IMR-90 (cell line): ENCODE data around the gene PLPP4. TPM values are rescaled to one million over a fixed set of nuclear protein-coding genes. Genes with fewer than 3 reads are reported as not detected.

Experiments
- ATAC-seq: fragments of 200-7000 bp; cut with Tn5 transposase; 2 replicates; pipeline ENCODE4 v1.9.1; 2020; ENCODE audit warnings: low read depth, mild to moderate bottlenecking, moderate library complexity
- BruUV-seq: library from RNA; stranded (reverse); fragments of 400-500 nt; replicated peaks from 2 replicates; lab custom pipeline; 2021; lab: Mats Ljungman, UMichigan
- CTCF ChIA-PET: fragments of 300-600 bp; formaldehyde crosslinking; extraction: SDS; loops from one replicate; lab custom pipeline; 2021; ENCODE audit warnings: antibody characterized with exemption; lab: Yijun Ruan, JAX
- POLR2A ChIA-PET: fragments of 300-600 bp; sonication (Branson Sonifier 250); formaldehyde crosslinking; loops from one replicate; lab custom pipeline; 2022; ENCODE audit warnings: antibody characterized with exemption; ENCODE audit not compliant: unreplicated experiment; lab: Charles Lee
- DNase-seq: peaks from one replicate; pipeline ENCODE4 v3.0.0; 2013
- H2AFZ ChIP-seq: replicated peaks from 2 replicates; pipeline ENCODE3; 2013; ENCODE audit warnings: low read length, mild to moderate bottlenecking; ENCODE audit not compliant: poor library complexity
- H2AK5ac ChIP-seq: 2 replicates; pipeline ENCODE4 v1.6.1; 2013; ENCODE audit warnings: low read depth, low read length, inconsistent platforms
- H2AK9ac ChIP-seq: replicated peaks from 2 replicates; pipeline ENCODE3; 2013; ENCODE audit warnings: mild to moderate bottlenecking, low read depth, low read length, moderate library complexity; ENCODE audit not compliant: poor library complexity
- H2BK120ac ChIP-seq: 2 replicates; pipeline ENCODE4 v1.6.1; 2013; ENCODE audit warnings: low read depth, low read length, inconsistent platforms
- H2BK15ac ChIP-seq: 3 replicates; pipeline ENCODE4 v1.6.1; 2013; ENCODE audit warnings: low read depth, low read length, inconsistent platforms
- H2BK20ac ChIP-seq: 2 replicates; pipeline ENCODE4 v1.6.1; 2013; ENCODE audit warnings: low read depth, mild to moderate bottlenecking, inconsistent platforms, low read length, moderate library complexity
- H2BK5ac ChIP-seq: 2 replicates; pipeline ENCODE4 v1.6.1; 2013; ENCODE audit warnings: mild to moderate bottlenecking, low read depth, low read length, inconsistent platforms; ENCODE audit not compliant: poor library complexity, severe bottlenecking
- H3K14ac ChIP-seq: replicated peaks from 2 replicates; pipeline ENCODE4 v1.6.1; 2013; ENCODE audit warnings: low read depth, low read length, inconsistent platforms
- H3K18ac ChIP-seq: 2 replicates; pipeline ENCODE4 v1.6.1; 2013; ENCODE audit warnings: low read depth, low read length, control low read depth
- H3K23ac ChIP-seq: 2 replicates; pipeline ENCODE4 v1.6.1; 2013; ENCODE audit warnings: low read depth, low read length, inconsistent platforms
- H3K27ac ChIP-seq: 2 replicates; pipeline ENCODE4 v1.5.1; 2013; ENCODE audit warnings: mild to moderate bottlenecking, control low read depth, low read length; ENCODE audit not compliant: insufficient read depth
- H3K27me3 ChIP-seq: 2 replicates; pipeline ENCODE4 v1.6.1; 2013; ENCODE audit warnings: low read length; ENCODE audit not compliant: control insufficient read depth, insufficient read depth
- H3K36me3 ChIP-seq: 2 replicates; pipeline ENCODE4 v1.6.1; 2013; ENCODE audit warnings: low read length, mixed read lengths; ENCODE audit not compliant: control insufficient read depth, insufficient read depth
- H3K4ac ChIP-seq: 2 replicates; pipeline ENCODE4 v1.6.1; 2013; ENCODE audit warnings: low read depth, low read length, inconsistent platforms
- H3K4me1 ChIP-seq: 2 replicates; pipeline ENCODE4 v1.6.1; 2013; ENCODE audit warnings: low read length, mixed read lengths; ENCODE audit not compliant: control insufficient read depth, insufficient read depth
- H3K4me2 ChIP-seq: 2 replicates; pipeline ENCODE4 v1.6.1; 2013; ENCODE audit warnings: low read depth, mild to moderate bottlenecking, control low read depth, low read length, moderate library complexity
- H3K4me3 ChIP-seq: 2 replicates; pipeline ENCODE4 v1.5.1; 2013; ENCODE audit warnings: low read depth, mild to moderate bottlenecking, control low read depth, low read length, moderate library complexity; ENCODE audit not compliant: insufficient read depth
- H3K56ac ChIP-seq: 2 replicates; pipeline ENCODE4 v1.6.1; 2013; ENCODE audit warnings: low read length, inconsistent platforms; ENCODE audit not compliant: insufficient read depth; ENCODE audit errors: extremely low read depth
- H3K79me1 ChIP-seq, 2 experiments: 2 replicates each; pipeline ENCODE4 v1.6.1; 2013; ENCODE audit warnings: low read length in 2 of 2, inconsistent platforms in 1 of 2, low read depth in 1 of 2
- H3K9ac ChIP-seq: 2 replicates; pipeline ENCODE4 v1.6.1; 2013; ENCODE audit warnings: low read depth, low read length, control low read depth
- H3K9me1 ChIP-seq: 2 replicates; pipeline ENCODE4 v1.6.1; 2013; ENCODE audit warnings: low read length, inconsistent platforms; ENCODE audit not compliant: insufficient read depth
- H3K9me3 ChIP-seq: 2 replicates; pipeline ENCODE4 v1.6.1; 2013; ENCODE audit warnings: low read length; ENCODE audit not compliant: control insufficient read depth, insufficient read depth
- H4K20me1 ChIP-seq: 2 replicates; pipeline ENCODE4 v1.6.1; 2013; ENCODE audit warnings: low read length, inconsistent platforms; ENCODE audit not compliant: insufficient read depth
- H4K5ac ChIP-seq: 2 replicates; pipeline ENCODE4 v1.6.1; 2013; ENCODE audit warnings: mild to moderate bottlenecking, low read depth, low read length, control low read depth
- H4K8ac ChIP-seq, 2 experiments: 2 replicates each; pipeline ENCODE4 v1.6.1; 2013; ENCODE audit warnings: low read depth in 2 of 2, low read length in 2 of 2, control low read depth in 1 of 2, inconsistent platforms in 1 of 2
- H4K91ac ChIP-seq: 2 replicates; pipeline ENCODE4 v1.6.1; 2013; ENCODE audit warnings: low read depth, low read length, inconsistent platforms; ENCODE audit not compliant: insufficient read depth
- CHD1 ChIP-seq: IDR thresholded peaks from 2 replicates; pipeline ENCODE4 v1.6.1; 2012; ENCODE audit warnings: low read depth, low read length, improper control_type of control experiment
- WGBS, 2 experiments: methylation state at CpG; one replicate each; pipeline versions ENCODE4 v1.1.5 to v1.1.7; 2013; ENCODE audit warnings: missing lambda C conversion rate in 2 of 2; ENCODE audit not compliant: insufficient read length in 1 of 2; ENCODE audit errors: extremely low coverage in 2 of 2; 5-methylcytosine and 5-hydroxymethylcytosine counted together
- dilution Hi-C: fragments of 300-500 bp; cut with HindIII; formaldehyde crosslinking; loops from one replicate; pipeline ENCODE4 v1.14.3; 2018; ENCODE audit warnings: low sequenced_read_pairs; ENCODE audit not compliant: unreplicated experiment
- in situ Hi-C: fragments of 300-500 bp; cut with MboI; formaldehyde crosslinking; loops from 3 replicates; pipeline ENCODE4 v1.14.3; 2019; ENCODE audit warnings: low sequenced_read_pairs, inconsistent platforms, mixed read lengths
- intact Hi-C: fragments of 100-400 bp; cut with micrococcal nuclease; formaldehyde crosslinking; loops from 2 replicates; pipeline ENCODE4 v1.10.0; 2022
- polyA plus RNA-seq, 3 experiments: library from polyadenylated mRNA; depleted of rRNA; stranded (reverse); fragments of >200 nt; gene quantifications; 2 replicates each; pipeline ENCODE4 v1.2.3, GENCODE V29; 2012; ENCODE audit warnings: low replicate concordance in 1 of 3
- total RNA-seq: library from RNA; depleted of rRNA; stranded (reverse); fragments of >200 nt; gene quantifications from 2 replicates; pipeline ENCODE4 v1.2.3, GENCODE V29; 2012

Gene PLPP4
- total and polyA plus RNA-seq, 2 of the 4 experiments (the other 2 are of a cell fraction): 0.18 to 0.60 TPM

DNA sequence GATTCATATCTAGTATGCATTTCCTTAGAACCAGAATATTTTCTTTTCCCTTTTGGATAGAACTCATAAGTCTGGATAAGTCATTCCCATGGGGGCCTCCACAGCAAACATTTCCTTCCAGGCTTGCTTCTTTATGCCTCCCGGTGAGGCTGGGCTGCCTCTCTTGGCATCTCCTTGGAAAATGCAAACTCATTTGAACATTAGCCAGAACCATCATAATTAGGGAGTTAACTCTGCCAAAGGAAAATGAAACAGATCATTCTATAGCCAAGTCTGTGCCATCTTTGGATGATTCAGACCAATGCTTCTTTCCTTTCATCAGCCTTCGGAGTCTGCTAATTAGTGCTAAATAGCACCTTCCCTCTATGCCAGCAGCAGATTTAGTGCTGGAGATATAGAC, 81.1 kb downstream of the PLPP4 start:
- no peak overlapping the region for H3K14ac ChIP-seq
- in situ Hi-C loops (no loop called here), intact Hi-C loops (no loop called here), dilution Hi-C loops (no loop called here)
- no peak overlapping the region for H3K4ac ChIP-seq
- no peak overlapping the region for H2BK120ac ChIP-seq
- H2AK9ac ChIP-seq: no peak overlapping the region
- H3K9me1 ChIP-seq: no peaks in the 10 kb centered on the region
- no CpG with 5 or more reads among the region's 2 CpGs for WGBS, 2 experiments
- no peak overlapping the region for H3K27ac ChIP-seq
- H3K79me1 ChIP-seq: no peaks in the 10 kb centered on the region
- ATAC-seq (no peak), DNase-seq (no peak)
- no peak overlapping the region for H3K4me3 ChIP-seq
- no peak overlapping the region for H2AFZ ChIP-seq
- H2AK5ac ChIP-seq: no peak overlapping the region
- no peaks in the 10 kb centered on the region for H4K20me1 ChIP-seq
- peaks cover 10% of the 10 kb centered on the region; the same call in 1 of the 2 replicates for H3K9me3 ChIP-seq
- no peak overlapping the region for H2BK5ac ChIP-seq
- POLR2A ChIA-PET: no interaction called here
- H2BK20ac ChIP-seq: no peak overlapping the region
- no peaks in the 10 kb centered on the region for H3K27me3 ChIP-seq
- H3K56ac ChIP-seq: no peak overlapping the region
- no peaks in the 10 kb centered on the region for H3K36me3 ChIP-seq
- TF ChIP-seq CHD1: no peak
- BruUV-seq: no TSS peak
- no peaks in the 10 kb centered on the region for H3K4me1 ChIP-seq
- no peak overlapping the region for H4K5ac ChIP-seq
- no peak overlapping the region for H3K18ac ChIP-seq
- CTCF ChIA-PET: no interaction called here
- no peak overlapping the region for H4K91ac ChIP-seq
- no peak overlapping the region for H2BK15ac ChIP-seq
- no peak overlapping the region for H4K8ac ChIP-seq
- H3K9ac ChIP-seq: no peak overlapping the region
- H3K23ac ChIP-seq: no peak overlapping the region
- no peak overlapping the region for H3K4me2 ChIP-seq
